ENCODE data around the gene RAB25.

- no peak for TF ChIP-seq POLR2A (IDR thresholded peaks at IDR 0.05)
- TF ChIP-seq, protein P1, sequence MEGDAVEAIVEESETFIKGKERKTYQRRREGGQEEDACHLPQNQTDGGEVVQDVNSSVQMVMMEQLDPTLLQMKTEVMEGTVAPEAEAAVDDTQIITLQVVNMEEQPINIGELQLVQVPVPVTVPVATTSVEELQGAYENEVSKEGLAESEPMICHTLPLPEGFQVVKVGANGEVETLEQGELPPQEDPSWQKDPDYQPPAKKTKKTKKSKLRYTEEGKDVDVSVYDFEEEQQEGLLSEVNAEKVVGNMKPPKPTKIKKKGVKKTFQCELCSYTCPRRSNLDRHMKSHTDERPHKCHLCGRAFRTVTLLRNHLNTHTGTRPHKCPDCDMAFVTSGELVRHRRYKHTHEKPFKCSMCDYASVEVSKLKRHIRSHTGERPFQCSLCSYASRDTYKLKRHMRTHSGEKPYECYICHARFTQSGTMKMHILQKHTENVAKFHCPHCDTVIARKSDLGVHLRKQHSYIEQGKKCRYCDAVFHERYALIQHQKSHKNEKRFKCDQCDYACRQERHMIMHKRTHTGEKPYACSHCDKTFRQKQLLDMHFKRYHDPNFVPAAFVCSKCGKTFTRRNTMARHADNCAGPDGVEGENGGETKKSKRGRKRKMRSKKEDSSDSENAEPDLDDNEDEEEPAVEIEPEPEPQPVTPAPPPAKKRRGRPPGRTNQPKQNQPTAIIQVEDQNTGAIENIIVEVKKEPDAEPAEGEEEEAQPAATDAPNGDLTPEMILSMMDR (IDR thresholded peaks at IDR 0.05) = no peak
Observed at GRCh38 chr1:156095906-156096508, 35.0 kb downstream of the RAB25 start.

Data from ovary (tissue), 3 donors.